ENCODE data around the gene SFXN5.

The SFXN5 gene

DNA sequence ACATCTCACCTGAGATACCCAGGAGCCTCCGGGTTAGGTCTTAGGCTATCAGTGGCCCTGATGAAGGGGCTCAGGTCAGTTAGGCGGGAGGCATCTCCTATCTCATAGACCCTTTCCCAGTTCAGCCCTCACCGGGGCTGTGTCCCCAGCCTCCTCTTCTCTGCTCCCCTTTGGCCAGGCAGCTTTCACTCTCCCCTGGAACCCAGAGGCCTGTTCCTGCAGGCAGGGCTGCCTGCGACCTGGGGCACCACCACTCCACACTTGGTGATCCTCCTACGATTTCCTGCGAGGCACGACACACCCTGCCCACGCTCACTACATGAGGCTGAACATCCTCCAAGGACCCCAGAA lies 51.2 kb downstream of the SFXN5 start:
- no peak overlapping the region for H3K27ac ChIP-seq (ENCODE audit: extremely low read depth, low read depth, low read length)
- CTCF ChIA-PET, result interaction anchor here (0.5 kb wide), 1 partner anchor 49 kb away, joined by 5 read pairs; no protein-coding TSS in a partner anchor

DNA sequence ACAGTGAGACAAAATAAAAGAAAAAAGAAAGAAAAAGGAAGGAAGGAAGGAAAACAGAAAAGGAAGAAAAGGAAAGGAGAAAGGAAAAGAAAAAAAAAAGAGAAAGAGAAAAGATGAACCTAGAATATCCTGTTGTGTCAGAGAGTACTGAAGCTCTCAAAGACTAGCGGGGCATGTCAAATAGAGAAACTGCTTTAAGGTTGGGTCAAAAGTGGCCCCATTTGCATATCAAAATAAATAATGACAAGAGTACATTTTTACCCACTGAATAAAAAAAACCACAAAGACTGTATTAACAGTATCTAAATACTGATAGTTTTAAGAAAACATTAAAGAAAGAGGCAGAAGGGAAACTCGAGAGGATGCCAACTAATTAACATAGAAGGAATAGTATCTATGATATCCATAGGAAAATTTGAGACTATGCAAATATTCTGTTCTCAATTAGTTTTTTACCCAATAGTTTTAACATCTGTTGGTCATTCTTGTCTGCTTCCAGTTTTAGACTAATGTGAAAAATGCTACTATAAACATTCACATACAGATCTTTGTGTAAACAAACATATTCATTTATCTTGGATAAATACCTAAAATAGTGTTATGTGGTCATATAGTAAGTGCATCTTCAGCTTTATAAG lies 53.2 kb downstream of the SFXN5 start:
- no peak overlapping the region for H3K27ac ChIP-seq (ENCODE audit: extremely low read depth, low read depth, low read length)
- peaks cover 0 to 7% of the 10 kb centered on the region in 2 experiments; a peak in 2 of 3 replicates for H3K36me3 ChIP-seq (ENCODE audit: control insufficient read depth in 2 of 2, insufficient read depth in 1 of 2, low read length in 2 of 2)
- H3K4me1 ChIP-seq (ENCODE audit: control insufficient read depth, insufficient read depth, low read length), result no peaks in the 10 kb centered on the region
- H3K9me3 ChIP-seq (ENCODE audit: control insufficient read depth, insufficient read depth, low read depth, low read length), result no peaks in the 10 kb centered on the region
- ChIA-PET POLR2A (no interaction called here), CTCF (interaction anchor here (0.6 to 1.3 kb wide), 2 partner anchors 19 to 27 kb away, joined by 3 to 4 read pairs; no protein-coding TSS in a partner anchor)
- no peak overlapping the region for H3K4me3 ChIP-seq (ENCODE audit: low read depth, low read length)
- TF ChIP-seq, protein P1, sequence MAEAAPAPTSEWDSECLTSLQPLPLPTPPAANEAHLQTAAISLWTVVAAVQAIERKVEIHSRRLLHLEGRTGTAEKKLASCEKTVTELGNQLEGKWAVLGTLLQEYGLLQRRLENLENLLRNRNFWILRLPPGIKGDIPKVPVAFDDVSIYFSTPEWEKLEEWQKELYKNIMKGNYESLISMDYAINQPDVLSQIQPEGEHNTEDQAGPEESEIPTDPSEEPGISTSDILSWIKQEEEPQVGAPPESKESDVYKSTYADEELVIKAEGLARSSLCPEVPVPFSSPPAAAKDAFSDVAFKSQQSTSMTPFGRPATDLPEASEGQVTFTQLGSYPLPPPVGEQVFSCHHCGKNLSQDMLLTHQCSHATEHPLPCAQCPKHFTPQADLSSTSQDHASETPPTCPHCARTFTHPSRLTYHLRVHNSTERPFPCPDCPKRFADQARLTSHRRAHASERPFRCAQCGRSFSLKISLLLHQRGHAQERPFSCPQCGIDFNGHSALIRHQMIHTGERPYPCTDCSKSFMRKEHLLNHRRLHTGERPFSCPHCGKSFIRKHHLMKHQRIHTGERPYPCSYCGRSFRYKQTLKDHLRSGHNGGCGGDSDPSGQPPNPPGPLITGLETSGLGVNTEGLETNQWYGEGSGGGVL (tag by site-specific recombination; IDR thresholded peaks at IDR 0.05), result no peak
- 0 out of 2 replicates have a peak, but pooled peaks have one; percentile 26 for TF ChIP-seq ZNF366 (tag by site-specific recombination; conservative IDR thresholded peaks at IDR 0.05)
- TF ChIP-seq, protein P2, sequence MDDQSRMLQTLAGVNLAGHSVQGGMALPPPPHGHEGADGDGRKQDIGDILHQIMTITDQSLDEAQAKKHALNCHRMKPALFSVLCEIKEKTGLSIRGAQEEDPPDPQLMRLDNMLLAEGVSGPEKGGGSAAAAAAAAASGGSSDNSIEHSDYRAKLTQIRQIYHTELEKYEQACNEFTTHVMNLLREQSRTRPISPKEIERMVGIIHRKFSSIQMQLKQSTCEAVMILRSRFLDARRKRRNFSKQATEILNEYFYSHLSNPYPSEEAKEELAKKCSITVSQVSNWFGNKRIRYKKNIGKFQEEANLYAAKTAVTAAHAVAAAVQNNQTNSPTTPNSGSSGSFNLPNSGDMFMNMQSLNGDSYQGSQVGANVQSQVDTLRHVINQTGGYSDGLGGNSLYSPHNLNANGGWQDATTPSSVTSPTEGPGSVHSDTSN (CRISPR knock-in tag; IDR thresholded peaks at IDR 0.05), result no peak
- TF ChIP-seq, protein P3, sequence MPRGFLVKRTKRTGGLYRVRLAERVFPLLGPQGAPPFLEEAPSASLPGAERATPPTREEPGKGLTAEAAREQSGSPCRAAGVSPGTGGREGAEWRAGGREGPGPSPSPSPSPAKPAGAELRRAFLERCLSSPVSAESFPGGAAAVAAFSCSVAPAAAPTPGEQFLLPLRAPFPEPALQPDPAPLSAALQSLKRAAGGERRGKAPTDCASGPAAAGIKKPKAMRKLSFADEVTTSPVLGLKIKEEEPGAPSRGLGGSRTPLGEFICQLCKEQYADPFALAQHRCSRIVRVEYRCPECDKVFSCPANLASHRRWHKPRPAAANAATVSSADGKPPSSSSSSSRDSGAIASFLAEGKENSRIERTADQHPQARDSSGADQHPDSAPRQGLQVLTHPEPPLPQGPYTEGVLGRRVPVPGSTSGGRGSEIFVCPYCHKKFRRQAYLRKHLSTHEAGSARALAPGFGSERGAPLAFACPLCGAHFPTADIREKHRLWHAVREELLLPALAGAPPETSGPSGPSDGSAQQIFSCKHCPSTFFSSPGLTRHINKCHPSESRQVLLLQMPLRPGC (tag by site-specific recombination; IDR thresholded peaks at IDR 0.05), result no peak
- TF ChIP-seq PRDM1 (tag by site-specific recombination; IDR thresholded peaks at IDR 0.05), result peak; percentile 68
- no peak for TF ChIP-seq REPIN1 (tag by site-specific recombination; IDR thresholded peaks at IDR 0.05; ENCODE audit: low read depth)
- TF ChIP-seq ZNF544 (tag by site-specific recombination; IDR thresholded peaks at IDR 0.05), result no peak
- no peak for TF ChIP-seq GFI1B (tag by site-specific recombination; IDR thresholded peaks at IDR 0.05)
- TF ChIP-seq ZNF768 (tag by site-specific recombination; IDR thresholded peaks at IDR 0.05), result no peak

More for the DNA sequence above, 51.2 kb downstream of the SFXN5 start:
- Histone ChIP-seq H3K4me3 (ENCODE audit: low read depth, low read length) (no peak overlapping the region), H3K36me3 (ENCODE audit: control insufficient read depth in 2 of 2, insufficient read depth in 1 of 2, low read length in 2 of 2) (peaks cover 0 to 7% of the 10 kb centered on the region in 2 experiments; a peak in 2 of 3 replicates), H3K9me3 (ENCODE audit: control insufficient read depth, insufficient read depth, low read depth, low read length) (no peaks in the 10 kb centered on the region), H3K4me1 (ENCODE audit: control insufficient read depth, insufficient read depth, low read length) (no peaks in the 10 kb centered on the region)
- POLR2A ChIA-PET, result no interaction called here
- peak; percentile 34; the same call in 1 of the 2 replicates for TF ChIP-seq ZFHX2 (tag by site-specific recombination; conservative IDR thresholded peaks at IDR 0.05)
- TF ChIP-seq, protein P4, sequence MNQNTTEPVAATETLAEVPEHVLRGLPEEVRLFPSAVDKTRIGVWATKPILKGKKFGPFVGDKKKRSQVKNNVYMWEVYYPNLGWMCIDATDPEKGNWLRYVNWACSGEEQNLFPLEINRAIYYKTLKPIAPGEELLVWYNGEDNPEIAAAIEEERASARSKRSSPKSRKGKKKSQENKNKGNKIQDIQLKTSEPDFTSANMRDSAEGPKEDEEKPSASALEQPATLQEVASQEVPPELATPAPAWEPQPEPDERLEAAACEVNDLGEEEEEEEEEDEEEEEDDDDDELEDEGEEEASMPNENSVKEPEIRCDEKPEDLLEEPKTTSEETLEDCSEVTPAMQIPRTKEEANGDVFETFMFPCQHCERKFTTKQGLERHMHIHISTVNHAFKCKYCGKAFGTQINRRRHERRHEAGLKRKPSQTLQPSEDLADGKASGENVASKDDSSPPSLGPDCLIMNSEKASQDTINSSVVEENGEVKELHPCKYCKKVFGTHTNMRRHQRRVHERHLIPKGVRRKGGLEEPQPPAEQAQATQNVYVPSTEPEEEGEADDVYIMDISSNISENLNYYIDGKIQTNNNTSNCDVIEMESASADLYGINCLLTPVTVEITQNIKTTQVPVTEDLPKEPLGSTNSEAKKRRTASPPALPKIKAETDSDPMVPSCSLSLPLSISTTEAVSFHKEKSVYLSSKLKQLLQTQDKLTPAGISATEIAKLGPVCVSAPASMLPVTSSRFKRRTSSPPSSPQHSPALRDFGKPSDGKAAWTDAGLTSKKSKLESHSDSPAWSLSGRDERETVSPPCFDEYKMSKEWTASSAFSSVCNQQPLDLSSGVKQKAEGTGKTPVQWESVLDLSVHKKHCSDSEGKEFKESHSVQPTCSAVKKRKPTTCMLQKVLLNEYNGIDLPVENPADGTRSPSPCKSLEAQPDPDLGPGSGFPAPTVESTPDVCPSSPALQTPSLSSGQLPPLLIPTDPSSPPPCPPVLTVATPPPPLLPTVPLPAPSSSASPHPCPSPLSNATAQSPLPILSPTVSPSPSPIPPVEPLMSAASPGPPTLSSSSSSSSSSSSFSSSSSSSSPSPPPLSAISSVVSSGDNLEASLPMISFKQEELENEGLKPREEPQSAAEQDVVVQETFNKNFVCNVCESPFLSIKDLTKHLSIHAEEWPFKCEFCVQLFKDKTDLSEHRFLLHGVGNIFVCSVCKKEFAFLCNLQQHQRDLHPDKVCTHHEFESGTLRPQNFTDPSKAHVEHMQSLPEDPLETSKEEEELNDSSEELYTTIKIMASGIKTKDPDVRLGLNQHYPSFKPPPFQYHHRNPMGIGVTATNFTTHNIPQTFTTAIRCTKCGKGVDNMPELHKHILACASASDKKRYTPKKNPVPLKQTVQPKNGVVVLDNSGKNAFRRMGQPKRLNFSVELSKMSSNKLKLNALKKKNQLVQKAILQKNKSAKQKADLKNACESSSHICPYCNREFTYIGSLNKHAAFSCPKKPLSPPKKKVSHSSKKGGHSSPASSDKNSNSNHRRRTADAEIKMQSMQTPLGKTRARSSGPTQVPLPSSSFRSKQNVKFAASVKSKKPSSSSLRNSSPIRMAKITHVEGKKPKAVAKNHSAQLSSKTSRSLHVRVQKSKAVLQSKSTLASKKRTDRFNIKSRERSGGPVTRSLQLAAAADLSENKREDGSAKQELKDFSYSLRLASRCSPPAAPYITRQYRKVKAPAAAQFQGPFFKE (tag by site-specific recombination; IDR thresholded peaks at IDR 0.05; ENCODE audit: borderline replicate concordance), result no peak

Measured in HEK293 (cell line).